Measurements from ENCODE around the gene PLA2G4F.

DNA sequence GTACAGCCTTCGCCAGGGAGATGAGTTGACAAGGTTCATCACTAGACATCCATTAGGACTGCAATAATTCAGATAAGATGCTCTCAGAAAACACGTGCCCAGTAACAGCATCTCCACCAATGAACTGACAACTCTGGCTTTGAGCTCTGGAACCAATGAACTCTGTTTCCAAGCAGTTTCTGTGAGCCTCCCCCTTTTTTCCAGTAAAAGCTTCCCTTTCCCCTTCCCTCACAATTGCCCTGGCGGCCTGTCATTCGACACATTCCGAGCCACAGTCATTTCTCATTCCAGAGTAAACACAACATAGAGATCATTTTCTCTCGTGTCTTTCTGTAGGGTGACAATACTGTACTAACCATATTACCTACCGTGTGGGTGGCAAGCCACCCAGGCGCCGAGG is 65.7 kb downstream of the PLA2G4F start:
- no peak for TF ChIP-seq POLR2A (IDR thresholded peaks at IDR 0.05)
- TF ChIP-seq, protein P1, sequence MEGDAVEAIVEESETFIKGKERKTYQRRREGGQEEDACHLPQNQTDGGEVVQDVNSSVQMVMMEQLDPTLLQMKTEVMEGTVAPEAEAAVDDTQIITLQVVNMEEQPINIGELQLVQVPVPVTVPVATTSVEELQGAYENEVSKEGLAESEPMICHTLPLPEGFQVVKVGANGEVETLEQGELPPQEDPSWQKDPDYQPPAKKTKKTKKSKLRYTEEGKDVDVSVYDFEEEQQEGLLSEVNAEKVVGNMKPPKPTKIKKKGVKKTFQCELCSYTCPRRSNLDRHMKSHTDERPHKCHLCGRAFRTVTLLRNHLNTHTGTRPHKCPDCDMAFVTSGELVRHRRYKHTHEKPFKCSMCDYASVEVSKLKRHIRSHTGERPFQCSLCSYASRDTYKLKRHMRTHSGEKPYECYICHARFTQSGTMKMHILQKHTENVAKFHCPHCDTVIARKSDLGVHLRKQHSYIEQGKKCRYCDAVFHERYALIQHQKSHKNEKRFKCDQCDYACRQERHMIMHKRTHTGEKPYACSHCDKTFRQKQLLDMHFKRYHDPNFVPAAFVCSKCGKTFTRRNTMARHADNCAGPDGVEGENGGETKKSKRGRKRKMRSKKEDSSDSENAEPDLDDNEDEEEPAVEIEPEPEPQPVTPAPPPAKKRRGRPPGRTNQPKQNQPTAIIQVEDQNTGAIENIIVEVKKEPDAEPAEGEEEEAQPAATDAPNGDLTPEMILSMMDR (IDR thresholded peaks at IDR 0.05) = no peak

Measured in body of pancreas (tissue), 4 donors.